ENCODE measurements around the gene C1QTNF5.

C1QTNF5 gene

DNA sequence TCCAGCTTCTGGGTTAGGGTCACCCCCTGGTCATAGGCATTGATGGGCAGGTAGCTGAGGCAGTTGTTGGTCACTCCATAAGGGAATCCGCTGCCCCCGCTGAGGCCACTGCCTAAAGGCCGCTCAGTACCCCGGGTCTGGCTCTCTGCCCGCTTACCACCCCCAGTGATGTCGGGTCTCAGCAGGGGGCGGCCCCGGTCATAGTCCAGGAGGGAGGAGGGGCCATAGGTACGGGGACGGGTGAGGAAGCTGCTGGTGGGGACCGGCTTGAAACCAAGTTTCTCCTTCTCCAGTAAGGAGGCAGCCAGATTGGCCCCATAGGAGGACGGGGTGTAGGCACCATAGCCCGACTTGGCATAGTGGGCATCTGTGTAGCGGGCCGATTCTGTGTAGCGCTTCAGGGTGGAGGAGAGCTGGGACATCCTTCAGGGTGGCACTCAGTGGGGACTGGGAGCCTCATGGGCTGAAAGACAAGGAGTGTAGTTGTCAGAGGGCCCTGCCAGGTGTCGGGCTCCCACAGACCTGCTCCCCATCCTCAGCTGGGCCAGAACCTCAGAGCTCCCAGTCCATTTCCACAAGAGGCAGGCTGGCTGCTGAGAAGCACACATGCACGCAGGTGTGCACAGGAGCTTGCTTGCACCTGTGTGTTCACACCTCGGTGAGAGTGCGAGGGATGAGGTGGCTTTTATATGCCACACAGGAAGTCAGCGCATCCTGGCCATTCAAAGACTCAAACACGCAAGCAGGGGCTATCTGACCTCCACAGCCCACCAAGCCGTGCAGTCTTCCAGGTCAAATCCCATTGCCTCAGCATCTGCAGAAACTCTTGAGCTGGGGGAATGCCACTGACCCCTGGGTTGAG is 32.6 kb upstream of the C1QTNF5 start:
- DNase-seq: no peak

DNA sequence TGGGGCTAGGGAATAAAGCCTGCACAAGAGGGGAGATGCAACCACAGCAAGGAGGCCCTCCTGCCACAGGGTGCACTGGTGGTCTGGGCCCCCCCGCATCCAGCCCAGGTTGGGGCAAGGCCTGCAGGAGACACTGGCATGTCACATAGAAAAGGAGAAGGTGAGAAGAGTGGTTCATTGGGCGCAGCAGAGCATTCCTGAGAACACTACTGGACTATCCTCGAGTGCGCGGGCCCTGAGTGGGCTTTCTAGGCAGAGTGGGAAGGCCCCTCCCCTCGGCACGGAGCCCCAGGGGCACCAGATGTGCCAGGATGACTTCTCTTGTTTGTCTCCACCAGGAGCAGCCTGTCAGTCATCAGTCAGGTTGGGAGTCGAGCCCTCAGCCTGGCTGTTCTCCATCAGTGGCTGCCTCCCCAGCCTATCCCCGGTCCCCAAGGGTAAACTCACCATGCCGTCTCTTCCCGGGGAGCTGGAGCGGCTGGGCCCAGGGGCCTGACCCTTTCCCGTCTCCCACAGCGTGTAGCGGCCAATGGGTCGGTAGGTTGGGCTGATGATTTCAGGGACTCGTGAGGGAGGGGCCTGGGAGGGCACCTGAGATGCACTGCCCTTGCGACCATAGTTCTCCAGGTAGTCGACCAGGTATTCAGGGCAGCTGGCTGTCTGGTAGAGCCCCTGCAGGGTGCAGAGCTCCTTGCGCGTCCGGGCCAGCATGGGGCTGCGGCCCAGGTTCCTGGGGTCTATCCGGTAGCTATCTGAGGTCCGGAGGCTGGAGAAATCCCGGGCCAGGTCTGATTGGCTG is 31.8 kb upstream of the C1QTNF5 start:
- no peak for DNase-seq

DNA sequence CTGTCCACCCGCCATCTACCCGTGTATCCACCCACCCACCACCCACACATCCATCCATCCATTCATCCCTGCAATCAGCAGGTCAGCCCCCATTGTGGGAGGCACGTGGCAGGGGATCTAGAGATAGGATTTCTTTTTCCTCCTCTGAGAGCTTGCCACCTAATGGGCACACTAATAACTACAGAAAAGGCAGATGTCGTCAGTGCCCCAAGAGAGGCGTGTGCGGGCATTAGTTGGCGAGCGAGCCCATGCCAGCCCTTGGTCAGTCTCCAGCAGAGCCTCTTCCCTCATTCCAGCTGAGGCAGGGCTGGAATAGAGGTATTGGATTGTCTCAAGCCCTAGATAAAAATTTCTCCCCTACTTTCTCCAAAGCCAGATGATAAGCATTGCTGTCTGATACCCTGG is 31.1 kb upstream of the C1QTNF5 start:
- no peak for DNase-seq

DNA sequence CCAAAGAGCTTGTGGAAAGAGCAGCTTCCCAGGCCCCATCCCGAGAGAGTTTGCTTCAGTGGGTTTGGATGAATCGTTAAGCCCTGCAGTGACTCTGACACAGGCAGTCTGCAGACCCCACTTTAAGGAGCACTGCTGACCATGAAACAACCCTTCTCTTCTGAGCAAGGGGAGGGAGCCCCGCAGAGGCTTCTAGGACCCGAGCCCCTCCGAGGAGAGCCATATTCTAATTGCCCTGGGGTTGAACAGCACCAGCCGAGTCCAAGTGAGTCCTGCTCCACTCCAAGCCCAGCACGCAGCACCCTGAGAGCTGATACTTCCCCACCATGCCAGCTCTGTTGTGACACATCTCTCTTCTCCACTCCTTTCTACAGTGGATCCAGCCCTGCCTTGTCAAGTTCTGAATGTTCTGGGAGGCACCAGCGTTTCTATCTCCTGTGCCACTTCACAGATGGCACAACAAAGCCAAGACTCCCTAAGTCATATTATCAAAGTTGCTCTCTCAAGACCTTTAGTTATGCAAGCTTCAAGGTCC is 30.5 kb upstream of the C1QTNF5 start:
- no peak for DNase-seq

DNA sequence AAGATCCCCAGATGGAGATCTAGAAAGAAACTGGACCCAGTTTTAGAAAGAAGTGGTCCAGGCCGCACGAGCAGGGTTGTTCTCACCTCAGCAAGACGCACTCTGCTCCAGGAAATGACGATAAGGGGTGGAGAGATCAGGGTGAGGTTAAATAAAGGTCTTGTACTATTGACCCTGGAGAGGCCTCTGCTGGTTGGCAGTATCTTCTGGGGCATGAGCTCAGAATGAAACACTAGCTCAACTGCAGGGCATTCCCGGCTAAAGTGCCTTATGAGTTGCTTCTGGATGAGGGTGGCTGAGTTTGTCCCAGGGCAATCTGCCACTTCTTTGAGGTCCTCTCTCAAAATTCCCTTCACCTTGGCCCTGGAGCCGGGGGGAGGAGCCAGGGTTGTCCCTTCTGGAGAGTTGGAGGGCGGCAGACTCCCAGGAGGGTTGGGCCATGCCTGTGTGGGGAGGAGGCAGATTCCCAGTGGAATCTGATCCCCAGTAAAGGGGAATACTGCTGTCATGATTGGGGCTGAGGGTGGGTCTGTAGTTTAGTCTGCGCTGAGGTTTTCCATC is 29.9 kb upstream of the C1QTNF5 start:
- no peak for DNase-seq

DNA sequence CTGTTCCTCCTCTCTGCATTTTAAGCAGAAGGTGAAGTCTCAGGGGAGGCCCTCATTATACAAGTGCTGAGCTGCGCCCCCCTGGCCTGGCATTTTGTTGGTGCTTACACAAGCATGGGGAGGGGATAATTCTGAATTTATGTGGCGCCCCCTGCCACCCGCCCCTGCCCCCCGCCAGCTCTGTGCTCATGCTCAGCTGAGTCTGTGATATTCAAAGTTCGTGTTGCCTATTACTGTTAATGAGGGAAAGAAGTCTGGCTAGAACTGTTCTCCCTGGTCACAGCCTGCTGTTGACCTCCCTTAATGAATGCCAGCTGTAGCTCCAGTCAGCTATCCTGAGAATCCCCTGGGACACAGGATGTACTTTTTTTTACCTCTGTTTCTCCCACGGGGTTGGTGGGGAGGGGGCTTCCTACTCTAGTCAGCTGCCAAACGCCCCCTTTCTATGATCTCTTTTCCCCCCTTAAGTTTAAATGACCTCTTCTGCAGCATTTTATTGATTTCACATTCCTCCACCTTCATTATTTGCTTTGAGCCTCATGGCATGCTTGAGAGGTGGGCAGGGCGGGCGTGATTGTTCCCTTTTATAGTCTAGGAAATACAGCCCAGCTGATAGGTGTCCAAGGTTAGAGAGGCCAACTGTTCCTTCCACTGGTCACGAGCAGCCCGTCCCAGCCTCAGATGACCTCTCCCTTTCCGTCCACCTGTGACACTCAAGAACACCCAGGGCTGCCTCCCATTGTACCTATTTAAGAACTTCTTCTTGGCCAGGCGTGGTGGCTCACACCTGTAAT is 28.6 kb upstream of the C1QTNF5 start:
- DNase-seq: no peak

DNA sequence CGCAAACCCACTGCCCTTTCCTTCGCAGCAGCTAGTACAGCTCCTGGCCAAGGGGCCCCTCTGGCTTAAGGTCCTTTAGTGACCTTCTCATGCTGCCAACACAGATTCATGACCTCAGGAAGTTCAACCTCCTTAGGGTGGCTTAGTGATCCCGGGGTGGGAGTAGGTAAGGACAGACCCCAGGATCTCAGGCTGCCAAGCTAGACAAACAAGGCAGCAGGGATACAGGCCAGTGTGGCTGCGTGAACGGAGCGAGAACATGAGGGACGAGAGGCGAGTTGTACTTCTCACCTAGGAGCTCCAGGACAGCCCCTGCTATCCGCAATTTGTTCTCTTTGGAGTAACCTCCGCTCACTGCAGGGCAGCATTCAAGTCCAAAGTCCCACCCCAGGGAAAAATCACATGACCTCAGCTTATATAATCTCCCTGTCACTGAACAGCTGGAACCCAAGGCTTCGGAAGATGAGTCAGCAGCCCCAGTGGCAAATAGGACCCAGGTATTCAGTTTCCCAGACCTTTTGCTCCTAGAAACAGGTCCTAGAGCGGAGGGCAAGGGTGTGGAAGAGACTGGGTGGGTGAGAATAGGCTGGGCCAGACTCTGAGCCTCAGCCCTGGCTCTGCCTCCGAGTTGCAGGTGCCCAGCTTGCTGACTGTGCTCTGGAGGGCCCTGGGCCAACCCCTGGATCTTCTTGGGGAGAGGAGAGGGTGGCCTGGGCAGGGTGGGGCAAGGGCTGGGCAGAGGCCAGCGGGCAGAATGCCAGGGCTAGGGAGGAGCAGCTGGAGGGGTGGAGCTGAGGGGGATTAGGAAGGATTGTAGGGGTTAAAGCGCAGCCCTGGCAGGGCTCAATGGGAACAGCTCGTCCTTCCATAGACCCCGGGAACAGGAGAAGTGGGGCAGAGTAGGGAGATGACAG is 27.7 kb upstream of the C1QTNF5 start:
- DNase-seq: no peak

DNA sequence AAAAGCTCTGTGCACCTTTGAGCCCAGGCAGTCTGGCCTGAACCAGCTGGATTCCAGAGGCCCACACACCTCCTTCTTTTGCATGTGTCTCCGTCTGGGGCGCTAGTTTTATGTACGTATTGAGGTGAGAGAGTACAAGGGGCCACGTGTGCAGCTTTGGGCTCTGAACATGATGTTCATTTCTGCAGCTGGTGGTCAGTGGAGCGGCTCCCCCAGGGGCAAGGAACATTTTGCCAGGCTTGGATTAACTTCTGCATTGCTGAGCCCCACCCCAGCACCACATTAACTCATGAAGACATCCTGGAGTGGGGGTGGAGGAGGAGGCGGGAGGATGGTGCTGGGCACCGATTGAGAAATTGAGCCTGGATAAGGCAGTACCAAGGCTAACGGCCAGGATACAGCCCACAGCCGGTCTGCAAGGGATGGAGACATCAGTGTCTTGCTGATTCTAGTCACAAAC is 27.0 kb upstream of the C1QTNF5 start:
- no peak for DNase-seq

DNA sequence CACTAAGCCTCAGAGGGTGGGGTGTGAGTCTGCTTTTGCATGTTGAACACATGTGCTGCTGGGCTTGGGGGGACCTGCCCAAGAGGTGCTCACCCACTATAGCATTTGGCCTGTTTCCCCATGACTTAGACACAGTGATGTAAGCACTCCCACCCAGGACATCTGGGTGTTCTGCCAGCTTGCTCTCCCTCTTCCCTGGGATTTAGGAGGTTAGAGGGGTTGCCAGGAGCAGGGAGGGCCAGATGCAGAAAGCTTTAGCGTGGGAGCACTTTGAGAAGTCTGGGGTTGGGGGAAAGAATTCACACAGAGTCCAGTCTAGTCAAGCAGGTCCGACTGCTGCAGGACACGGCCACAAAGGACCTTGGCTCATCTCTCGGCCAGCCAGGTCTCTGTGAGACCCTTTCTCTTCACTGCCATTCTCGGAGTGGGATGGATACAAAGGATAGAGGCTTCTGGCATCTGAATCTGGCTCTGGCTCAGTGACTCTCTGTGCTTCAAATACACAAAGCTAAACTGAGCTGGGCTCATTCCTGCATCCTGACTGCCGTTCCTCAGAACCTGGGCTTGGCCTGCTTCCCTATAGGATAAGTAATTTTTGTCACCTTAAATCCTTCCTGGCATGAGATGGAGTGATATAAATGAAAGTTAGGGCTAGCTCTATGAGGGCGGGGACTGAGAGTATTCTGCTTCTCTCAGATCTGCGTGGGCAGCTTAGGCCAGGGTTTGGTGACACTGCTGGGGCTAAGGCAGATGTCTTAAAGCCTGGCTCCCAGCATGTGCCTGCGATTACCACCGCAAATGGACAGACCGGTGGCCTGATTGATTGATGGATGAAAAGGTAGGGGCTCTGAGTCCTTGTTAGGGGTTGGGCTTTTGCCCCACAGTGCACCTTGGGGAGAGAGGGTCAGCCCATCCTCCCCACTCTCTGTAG is 26.3 kb upstream of the C1QTNF5 start:
- no peak for DNase-seq

DNA sequence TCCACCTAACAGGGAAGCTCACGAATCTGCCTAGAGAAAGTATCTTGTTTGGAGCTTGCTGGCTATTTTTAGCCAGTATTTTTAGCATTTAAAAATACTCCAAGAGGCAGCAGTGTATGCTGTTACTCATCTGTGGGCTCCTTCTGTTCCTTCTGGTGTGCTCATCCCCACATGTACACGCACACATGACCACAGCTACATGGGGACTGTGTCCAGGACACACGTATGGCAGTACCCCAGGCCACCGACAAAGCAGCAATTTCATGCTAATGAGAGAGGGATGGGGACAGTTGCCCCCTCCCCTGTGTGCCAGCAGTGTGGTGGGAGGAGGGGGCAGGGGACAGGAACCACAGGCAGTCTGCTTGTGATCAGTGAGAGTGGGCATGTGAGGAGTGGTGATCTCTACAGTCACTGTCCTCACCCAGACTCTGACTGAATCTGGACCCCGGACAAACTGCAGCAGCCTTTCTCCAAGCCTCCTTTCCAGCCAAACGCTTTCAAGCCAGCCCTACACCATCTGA is 24.4 kb upstream of the C1QTNF5 start:
- DNase-seq: no peak

DNA sequence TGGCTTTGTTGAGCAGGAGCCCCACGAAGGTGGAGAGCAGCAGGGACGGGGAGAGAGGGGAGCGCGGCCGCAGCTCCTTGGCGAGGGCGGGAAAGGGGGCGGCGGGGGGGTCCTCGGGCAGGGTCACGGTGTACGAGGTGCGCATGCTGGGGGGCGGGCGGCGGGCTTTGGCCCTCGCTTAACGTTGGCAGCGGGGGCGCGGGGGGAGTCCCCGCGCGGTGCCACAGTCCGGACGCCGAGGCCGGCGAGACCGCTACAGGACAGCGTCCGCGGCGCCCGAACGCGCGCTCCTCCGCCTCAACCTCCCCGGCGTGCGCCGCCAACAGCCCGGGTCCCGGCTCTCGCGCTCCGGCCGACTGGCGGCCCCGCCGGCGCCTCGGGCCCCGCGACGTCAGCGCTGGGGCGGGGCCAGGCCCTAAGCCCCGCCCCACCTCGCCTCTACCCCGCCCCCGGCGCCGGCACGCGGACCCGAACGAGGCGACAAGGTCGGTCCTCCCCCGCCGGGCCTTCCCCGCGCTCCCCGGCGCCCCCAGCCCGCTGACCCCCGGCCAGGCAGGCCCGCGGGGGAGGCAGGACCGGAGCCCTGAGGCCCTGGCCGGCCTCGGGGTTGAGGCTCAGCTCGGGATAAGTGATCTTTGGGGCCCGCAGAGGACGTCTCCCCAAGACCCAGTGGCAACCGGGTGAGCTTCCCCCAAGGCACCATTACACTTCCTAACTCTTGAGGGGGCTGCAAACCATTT is 23.3 kb upstream of the C1QTNF5 start:
- no peak for DNase-seq

DNA sequence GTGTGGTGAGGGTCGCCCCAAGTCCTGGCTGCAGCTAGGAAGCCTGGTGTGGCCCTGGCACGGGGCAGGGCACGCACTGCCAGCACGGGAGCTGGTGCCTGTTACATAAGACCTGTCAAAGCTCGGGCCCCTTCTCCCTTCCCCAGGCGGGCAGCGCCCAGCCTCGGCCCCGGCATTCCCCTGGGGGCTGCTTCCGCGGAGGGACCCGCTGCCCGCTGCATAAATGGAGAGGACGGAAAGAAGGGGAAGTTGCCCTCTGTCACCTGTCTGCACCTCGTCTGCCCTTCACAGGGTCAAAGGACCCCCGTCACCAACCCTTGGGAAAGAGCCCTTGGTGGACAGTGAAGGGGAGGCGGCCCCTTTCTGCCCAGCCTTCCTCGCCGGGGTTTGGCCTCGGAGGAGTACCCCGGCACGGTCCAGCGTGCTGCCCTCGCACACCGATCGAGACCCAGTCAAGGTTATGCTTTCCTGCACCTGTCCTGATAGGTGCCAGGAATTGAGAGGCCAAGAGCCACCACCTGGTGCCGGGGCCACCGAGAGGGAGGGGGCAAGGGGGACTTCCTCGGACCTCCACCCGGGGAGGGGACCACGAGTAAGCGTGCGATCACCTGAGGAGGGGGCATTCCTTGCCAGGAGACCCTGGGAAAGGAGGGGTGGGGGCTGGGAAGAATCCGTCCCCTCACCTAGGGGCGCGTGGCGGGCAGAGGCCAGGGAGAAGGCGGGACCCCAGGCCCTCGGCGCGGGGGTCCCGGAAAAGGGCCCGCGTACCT is 22.6 kb upstream of the C1QTNF5 start:
- no peak for DNase-seq

DNA sequence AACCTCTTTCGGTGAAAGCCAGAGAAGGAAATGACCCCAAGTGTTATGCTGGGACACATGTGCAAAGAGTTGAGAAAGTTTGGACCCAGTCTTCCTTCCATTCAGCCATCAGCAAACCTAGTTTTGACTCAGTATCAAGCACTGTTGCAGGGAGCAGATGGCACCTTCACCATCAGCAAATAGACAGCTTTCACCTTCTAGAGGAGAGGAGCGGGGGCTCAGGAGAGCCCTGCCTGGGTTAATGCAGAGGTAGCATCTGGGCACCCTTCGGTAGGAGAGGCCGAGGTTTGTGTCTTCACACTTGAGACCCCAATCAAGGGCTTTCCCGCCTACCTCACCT is 22.0 kb upstream of the C1QTNF5 start:
- no peak for DNase-seq

DNA sequence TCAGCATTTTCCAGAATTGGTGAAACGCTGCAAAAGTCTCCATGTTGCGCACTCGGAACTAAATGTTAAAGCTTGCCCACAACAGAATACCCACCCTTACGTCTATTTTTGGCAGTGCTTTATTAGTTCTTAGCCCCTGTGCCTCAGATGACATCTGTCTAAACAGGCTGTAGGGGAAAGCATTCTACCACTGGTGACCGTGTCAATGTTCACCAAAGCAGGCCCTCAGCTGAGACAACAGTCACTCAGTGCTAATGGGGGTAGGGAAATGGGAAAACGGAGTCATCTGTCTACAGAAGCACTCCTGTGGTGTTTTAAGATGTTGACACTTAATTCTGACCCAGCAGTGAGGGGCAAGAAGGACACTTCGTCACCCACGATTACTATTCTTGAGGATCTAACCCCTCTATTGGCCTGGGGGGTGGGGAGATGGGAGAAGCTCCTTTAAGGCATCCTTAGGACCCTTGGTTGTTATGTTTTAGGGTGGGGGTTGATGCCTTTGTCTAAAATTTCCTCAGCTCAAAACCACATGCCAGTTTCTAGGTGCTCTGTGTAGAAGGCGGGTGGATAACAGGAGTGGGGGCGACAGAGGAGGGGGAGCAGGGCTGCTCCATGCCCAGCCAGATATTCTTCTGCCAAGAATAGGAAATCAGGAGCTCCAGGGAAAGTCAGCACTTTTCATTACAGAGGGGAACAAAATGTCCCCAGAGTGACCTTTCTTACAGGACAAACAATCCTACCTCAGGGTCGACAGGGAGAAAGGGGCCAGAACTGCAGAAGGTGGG is 21.4 kb upstream of the C1QTNF5 start:
- no peak for DNase-seq

DNA sequence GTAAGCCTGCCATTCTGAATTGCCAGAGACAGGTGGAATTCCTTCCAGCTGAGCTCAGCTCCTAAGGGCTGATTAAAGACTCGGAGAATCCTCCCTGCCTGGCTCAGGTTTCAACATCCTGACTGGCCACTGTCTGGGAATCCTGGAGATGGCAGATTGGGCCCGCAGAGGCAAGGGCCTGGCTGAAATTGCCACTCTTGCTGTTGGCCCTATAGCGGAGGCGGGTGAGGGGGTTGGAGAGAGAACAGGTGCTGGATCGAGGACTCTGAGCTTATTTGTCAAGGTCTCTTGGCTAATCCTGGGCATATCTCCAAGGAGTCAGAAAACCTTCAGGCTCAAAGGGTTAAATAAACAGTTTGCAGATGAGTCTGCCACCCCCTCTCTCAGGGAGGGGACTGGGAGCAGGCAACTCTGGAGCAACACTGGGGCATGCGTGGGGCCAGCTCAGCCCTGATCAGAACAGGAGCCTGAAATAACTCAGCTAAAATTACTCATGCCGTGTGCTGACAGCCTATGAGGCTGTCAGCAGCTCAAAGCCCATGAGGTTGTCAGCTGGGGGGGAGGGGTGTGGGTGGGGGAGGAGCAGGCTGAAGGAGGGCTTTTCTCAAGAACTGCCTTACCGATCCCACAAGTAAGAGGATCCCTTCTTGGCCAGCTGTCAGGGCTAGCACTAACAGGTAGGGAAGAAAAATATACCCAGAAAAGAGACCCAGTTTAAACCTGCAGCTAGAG is 20.5 kb upstream of the C1QTNF5 start:
- peak; percentile 36 for DNase-seq

DNA sequence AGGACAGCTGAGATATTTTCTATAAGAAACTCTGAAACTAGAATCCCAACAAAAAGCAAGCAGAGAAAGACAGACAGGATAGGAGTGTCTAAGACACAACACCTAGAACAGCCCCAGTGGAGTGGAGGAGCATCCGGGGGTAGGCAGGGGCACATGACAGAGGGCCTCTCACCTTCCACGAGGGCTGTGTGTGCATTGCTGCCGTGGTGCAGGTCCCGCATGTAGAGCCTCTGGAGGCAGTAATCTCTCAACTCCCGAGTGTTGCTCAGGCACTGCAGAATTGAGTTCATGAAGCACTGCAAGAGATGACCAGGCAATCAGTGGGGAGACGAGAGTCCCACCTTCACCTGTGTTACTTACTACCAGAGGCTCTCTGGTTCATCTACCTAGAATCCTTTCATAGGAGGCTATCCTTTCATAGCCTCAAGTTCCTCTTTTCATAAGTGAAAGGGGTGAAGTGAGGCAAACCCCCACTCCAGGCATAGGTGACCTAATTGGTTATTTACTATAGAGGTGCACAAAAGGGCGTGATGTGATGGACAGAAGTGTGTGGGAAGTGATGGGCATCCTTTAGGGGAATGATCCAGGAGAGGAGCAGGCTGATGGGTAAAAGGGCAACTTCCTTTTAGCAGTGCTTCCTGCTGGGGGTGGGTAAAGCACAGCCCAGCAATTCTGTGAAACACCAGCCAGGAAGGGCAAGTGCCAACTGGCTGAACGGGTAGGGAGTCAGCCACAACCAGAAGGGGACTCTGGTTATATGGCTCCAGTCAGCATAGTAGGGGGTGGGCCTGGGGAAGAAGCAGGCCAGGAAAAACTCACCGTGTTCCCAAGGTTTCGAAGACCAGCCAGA is 18.9 kb upstream of the C1QTNF5 start:
- DNase-seq: no peak
